HTERT RPE-1 (cell line): ENCODE results near the gene CCNT2.
"Not testable (repeated sequence)": the region's sequence is repeated elsewhere in the genome, so short reads cannot be mapped to it uniquely, and the experiment has no call there.

Experiments used
- in situ Hi-C: fragments of 300-500 bp; cut with MboI; formaldehyde crosslinking; loops from 4 replicates; pipeline ENCODE4 v1.14.3; 2020; ENCODE audit warnings: low sequenced_read_pairs

The CCNT2 gene

DNA sequence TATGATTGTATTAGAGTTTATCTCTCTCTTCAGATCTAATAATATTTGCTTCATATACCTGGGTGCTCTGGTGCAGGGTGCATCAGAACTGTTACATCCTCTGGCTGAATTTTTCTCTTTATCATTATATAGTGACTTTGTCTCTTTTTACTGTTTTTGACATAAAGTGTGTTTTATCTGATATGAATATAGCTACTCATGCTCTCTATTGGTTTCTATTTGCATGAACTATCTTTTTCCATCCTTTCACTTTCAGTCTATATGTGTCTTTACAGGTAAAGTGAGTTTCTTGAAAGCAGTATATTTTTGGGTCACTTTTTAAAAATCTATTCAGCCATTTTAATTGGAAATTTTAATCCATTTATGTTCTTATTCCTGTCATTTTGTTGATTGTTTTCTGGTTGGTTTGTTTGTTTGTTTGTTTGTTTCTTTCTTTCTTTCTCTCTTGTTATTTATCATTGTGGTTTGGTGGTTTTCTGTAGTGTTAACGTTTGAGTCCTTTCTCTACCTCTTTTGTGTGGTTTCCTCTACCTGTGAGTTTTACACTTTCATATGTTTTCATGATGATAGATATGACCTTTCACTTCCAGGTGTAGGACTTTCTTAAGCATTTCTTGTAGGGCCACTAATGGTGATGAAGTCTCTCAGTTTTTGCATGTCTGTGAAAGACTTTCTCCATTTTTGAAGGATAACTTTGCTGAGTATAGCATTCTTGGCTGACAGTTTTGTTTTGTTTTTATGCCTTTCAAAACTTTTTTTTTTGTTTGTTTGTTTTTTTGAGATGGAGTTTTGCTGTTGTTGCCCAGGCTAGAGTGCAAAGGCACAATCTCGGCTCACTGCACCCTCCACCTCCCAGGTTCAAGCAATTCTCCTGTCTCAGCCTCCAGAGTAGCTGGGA, 54.9 kb downstream of the CCNT2 start:
- in situ Hi-C loops: no loop called here

GRCh38 chr2:134975281-134976009, 56.8 kb downstream of the CCNT2 start:
- in situ Hi-C loops: no loop called here

GRCh38 chr2:134976074-134976702, 57.6 kb downstream of the CCNT2 start:
- in situ Hi-C loops: no loop called here

GRCh38 chr2:134977104-134977503, 58.5 kb downstream of the CCNT2 start:
- in situ Hi-C loops: not testable (repeated sequence)

- in situ Hi-C loops: no loop called here
These were observed 60.6 kb downstream of the CCNT2 start for GRCh38 chr2:134979221-134979620.

DNA sequence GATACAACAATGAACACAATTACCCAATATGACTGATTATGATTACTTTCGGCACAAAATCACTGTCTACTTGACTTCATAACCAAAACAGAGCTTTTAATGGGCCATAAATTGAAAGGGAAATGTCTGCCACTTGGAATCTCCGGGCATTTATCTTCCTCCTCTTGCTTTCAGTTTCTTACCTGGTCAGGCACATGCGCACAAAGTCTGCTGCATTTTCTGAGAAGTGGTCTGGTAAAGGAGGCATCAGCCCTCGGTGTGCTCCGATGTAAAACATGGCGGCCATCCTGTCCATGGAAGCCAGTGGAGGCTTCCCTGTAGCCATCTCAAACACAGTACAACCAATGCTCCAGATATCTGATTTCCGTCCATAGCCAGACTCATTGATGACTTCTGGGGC, 62.0 kb downstream of the CCNT2 start:
- in situ Hi-C loops: no loop called here

DNA sequence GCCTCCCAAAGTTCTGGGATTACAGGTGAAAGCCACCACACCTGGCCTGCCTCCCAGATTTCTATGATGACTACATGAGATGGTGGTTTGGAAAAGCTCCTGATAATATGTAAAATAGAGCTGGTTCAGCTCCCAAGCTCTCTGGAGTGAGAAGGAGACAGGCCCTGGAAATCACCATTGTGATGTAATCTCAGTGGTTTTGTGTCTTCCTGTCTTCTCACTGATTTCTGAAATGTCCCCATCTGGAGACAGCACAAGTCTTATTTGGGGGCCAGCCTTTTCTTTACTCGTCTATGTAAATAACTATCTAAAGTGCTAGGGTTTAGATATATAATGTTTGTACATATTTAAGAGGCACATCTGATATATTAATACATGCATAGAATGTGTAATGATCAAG, 64.0 kb downstream of the CCNT2 start:
- in situ Hi-C loops: no loop called here

DNA sequence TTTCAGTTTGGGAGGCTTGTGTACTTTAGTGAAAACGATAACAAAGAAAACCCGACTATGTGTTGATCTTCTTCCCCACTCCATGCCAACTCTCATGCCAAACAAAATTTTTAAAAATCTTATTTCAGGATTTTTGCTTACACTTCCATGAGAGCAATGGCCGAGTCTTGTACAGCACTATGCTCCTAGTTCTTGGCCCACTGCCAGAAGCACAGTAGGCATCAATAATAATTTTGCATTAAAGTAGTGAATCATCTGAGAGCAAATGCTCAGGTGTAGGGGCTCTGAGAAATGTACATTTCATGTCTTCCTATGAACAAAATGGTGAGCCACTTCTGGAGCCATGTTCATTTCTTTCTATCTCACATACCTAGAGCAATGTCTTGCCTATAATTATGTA, 66.4 kb downstream of the CCNT2 start:
- in situ Hi-C loops: no loop called here

- in situ Hi-C loops: no loop called here
These were observed 70.5 kb downstream of the CCNT2 start for GRCh38 chr2:134988994-134989605.

GRCh38 chr2:134999521-134999920, 80.9 kb downstream of the CCNT2 start:
- in situ Hi-C loops: no loop called here

DNA sequence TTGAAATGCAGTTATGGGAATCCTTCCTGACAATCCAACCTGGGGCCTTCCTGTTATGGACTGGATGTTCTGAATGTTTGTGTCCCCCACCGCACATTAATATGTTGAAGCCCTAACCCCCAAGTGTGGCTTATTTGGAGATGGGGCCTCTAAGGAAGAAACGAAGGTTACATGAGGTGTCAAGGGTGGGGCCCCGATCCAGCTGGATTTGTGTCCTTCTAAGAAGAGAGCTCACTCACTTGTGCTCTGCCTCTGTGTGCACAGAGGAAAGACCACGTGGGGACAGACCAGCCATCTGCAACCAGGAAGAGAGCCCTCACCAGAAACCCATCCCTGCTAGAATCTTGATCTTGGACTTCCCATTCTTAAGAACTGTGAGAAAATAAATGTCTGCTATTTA, 84.2 kb downstream of the CCNT2 start:
- in situ Hi-C loops: no loop called here

DNA sequence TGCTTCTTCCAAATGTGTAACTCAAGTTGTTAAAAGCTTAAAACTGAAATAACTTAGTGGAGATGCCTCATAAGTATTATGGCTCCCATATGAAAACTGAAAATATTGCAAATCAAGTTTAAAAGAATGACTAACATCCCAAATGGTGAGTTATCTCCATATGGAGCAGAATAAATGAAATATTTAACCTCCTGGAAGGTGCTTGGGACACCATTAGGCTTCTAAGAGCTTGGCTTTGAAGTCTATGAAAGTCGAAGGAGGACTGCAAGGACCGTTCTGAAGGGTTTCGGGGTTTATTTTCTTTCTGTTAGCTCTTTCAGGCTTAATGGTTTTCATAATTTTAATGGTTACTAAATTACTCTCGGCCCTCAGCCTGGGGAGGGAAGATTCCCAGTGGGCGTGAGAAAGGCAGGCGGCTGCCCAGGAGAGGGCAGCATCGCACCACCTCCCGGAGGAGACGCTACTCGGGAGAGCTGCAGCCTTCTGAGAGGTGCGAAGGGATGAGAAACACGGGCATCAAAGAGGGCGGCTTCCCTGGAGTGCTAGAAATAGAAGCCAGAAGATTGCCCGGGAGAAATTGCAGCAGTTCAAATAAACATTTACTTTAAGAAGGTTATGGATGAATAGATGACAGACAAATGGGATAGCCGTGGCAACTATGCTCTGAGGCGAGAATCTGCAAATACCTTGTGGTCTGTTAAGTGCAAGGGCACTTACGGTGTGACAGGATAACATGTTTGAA, 85.6 kb downstream of the CCNT2 start:
- in situ Hi-C loops: no loop called here

GRCh38 chr2:135005753-135006152, 87.1 kb downstream of the CCNT2 start:
- in situ Hi-C loops: no loop called here
